ENCODE data around the gene SDHC.

DNA sequence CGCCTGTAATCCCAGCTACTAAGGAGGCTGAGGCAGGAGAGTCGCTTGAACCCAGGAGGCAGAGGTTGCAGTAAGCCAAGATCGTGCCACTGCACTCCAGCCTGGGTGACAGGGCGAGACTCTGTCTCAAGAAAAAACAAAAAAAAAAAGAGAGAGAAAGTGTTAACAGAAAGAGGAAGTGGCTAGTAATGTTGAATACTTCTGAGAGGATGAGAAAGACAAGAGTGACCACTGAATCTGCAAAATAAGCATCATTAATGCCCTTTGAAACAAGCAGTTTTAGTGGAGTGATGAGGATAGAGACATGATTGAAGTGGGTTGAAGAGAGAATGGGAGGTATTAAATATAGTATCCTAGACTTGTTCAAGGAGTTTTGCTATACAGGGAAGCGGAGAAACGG lies 16.1 kb upstream of the SDHC start:
- TF ChIP-seq KLF16 (tag by site-specific recombination; IDR thresholded peaks at IDR 0.05) = no peak
- TF ChIP-seq CTCF (tag by site-specific recombination; IDR thresholded peaks at IDR 0.05) = no peak
- TF ChIP-seq ZNF626 (tag by site-specific recombination; IDR thresholded peaks at IDR 0.05) = no peak
- no peak for TF ChIP-seq ZNF274 (IDR thresholded peaks at IDR 0.05; ENCODE audit: low read length)
- no peak for TF ChIP-seq ZNF274 (tag by site-specific recombination; IDR thresholded peaks at IDR 0.05; ENCODE audit: borderline replicate concordance)
- TF ChIP-seq SP2 (tag by site-specific recombination; IDR thresholded peaks at IDR 0.05) = no peak
- TF ChIP-seq ZFP41 (tag by site-specific recombination; IDR thresholded peaks at IDR 0.05; ENCODE audit: borderline replicate concordance) = no peak
